ENCODE results near the gene METTL14. TPM values are rescaled to one million over a fixed set of nuclear protein-coding genes. Genes with fewer than 3 reads are reported as not detected.

The METTL14 gene
- polyA plus RNA-seq, 5 donors: 37.5 to 69.7 (median 62.8) TPM

DNA sequence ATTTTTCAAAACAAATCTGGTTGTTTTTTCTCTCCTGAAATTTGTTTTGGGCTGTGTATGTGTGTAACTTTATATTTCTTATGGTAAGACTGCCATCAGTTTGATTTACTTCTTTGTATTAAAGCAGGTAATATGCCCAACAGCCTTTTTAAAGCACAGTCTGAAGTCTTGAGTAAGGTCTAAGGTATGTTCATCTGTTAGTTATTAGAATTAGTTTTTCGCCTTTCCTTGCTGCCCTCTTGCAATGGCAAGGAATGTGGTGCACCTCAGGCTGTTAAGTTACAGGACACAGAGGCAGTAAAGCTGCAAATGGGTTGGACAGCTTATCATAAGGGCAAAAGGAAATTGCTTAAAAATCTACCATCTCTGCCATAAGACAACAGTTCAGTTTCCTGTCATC lies 71.8 kb downstream of the METTL14 start:
- no peak for DNase-seq

DNA sequence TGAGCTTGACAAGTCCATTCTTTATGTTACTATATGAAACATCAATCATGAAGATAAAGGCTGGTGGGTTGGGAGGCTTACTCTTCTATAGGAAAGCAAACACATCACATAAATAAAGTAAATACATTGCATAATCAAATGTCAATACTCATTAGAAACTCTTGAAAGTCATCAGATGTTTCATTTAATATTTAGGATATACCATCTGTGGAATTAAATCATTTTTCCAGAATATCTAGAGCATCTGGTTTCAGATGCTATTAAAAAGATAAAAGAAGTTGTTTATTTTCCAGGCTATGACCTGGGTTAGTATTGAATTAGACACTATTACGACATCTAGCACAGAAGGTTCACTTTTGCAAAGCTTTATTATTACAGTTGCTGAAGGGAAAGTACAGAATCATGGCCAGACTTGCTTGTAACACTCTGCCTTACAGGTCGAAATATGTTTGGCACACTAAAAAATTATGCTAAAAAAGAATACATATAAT lies 72.6 kb downstream of the METTL14 start:
- peak in 1 of 2 donors; percentile 40 for DNase-seq

DNA sequence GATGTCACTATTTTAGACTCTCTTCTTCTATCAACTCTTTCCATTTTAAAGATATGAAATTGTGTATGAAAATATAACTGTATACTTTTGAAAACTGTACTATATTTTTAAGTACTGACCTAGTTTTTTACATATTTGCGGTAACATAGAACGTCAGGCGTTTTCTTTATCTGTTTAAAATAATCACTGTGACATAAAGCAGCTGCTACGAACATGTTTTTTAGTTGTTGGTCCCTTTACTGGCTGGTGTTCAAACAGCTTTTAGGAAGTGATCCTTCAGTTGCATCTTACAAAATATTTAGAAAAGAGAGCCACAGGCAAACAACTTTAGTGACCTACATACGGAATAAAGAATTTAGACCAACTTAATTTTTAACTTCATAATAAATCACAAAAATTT lies 73.1 kb downstream of the METTL14 start:
- DNase-seq: peak; percentile 50 to 56

DNA sequence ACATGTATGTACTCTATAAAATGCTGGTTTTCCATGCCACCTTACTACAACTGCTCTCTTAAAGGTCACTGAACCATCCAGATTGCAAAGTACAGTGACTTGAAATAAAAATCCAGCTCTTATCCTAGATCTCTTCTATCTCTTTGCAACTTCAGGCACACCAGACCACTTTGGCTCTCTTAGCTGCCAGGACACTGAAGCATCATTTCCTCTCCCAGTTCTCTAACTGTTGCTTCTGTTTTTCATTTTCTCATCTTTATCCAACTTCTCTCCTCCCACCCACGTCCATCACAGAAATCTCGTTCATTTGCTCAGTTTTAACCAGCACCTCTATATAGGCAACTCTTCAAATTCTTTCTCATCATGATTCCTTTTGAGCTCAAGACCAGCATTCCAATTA lies 74.3 kb downstream of the METTL14 start:
- DNase-seq: no peak

DNA sequence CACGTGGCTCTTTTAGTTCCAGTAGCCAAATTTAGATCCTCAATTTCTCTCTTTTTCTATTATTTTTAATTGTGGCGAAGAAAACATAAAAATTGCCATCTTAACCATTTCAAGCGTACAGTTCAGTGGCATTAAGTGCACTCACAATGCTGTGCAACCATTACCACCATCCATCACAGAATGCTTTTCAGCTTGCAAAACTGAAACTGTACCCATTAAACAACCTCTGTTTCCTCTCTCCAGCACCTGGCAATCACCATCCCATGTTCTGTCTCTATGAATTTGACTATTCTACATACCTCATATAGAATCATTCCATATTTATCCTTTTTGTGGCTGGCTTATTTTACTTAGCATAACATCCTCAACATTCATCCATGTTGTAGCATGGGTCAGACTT lies 74.9 kb downstream of the METTL14 start:
- no peak for DNase-seq

DNA sequence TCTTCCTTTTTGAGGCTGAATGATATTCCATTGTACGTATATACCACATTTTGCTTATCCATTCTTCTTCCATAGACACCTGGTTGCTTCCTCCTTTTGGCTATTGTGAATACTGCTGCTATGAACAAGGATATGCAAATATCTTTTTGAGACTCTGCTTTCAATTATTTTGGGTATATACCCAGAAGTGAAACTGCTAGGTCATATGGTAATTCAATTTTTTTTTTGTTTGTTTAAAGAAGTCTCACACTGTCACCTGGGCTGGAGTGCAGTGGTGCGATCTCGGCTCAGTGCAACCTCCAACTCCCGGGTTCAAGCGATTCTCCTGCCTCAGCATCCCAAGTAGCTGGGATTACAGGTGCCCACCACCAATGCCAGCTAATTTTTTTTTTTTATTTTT lies 75.3 kb downstream of the METTL14 start:
- no peak for DNase-seq

DNA sequence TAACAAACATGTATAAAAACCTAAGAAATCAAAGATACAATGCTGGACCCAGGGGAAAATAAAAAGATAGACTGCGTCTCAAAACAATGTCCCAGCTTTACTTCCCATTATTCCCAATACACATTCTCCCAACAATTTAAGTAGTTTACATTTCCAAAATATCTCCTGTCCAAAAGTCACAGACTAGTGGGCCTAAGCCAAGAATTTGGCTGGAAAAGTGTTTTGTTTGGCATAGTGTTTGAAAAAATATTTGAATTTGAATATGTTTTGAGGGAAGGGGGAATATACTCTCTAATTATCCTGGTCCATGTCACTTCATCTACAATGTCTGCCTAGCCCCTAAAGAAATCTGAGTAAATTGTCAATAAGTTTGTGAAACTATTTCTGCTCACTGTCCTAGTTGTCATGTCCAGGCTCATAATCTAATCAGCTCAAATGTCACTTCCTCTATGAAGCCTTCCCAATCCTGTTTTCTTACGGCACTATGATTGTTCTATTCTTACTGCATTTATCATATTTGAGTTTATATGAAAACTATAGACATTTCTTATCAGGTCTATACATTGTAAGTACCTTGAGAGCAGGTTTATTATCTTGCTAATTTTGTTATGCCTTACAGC lies 76.3 kb downstream of the METTL14 start:
- no peak for DNase-seq

DNA sequence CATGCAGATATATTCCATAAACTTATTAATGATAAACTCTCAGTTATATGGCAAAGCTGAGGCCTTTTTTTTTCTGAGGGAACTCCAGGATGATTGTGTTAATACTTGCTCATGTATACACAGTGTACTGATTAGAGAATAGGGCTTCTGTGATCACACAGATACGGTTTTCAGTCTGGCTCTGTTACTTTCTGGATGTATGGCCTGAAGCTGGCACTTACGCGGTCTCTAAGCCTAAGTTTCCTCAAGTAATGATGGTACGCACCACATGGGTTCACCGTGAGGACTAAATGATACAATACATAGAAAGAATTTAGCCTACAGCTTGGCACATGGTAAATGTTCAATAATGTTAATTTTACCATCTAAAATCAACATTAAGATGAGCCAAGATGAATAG lies 77.0 kb downstream of the METTL14 start:
- DNase-seq: peak in 1 of 2 donors; percentile 36

DNA sequence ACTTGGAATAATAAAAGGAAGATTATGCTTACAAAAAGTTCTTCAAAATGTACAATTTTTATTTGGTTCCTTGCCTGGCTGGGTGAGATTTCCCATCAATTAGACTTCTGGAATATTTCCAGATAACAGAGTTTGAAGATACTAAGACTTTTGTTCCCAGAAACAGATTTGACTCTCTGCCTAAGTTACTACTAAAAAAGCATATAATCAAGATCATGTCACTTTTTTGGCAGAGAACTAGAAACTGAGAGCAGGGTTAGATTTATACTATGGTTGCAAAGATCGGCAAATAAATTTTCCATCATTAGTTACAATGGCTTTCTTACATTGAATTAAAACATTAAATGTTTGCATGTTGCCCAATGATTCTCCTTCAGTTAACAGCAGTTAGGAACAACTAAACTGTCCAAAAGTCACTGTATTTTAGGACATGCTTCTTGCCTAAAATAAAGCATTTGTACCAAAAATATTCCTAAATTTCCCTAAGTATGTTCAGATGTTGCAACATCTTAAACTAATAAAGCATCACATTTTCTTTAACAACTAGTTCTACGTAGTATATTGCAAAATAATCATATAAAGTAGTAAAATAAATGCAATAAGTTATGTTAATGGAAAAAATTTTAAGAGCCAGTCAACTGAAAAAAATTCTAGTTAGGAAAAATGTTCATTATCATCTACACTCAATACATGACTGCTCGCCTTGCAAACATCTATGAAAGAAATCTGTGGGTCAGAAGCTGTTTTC lies 77.7 kb downstream of the METTL14 start:
- DNase-seq: peak; percentile 75 to 81

Other genes starting within 250 kb of the METTL14 start
- gene SEC24D, start 150.7 kb downstream of the METTL14 start, polyA plus RNA-seq (ENCODE audit: insufficient read depth in 1 of 5, insufficient read length in 5 of 5, low replicate concordance in 1 of 5): 10 to 100 TPM; 41.2 to 51.7 (median 45.0) TPM
- 1 to 10 TPM; 3.3 to 5.7 (median 4.3) TPM for gene SYNPO2, start 203.5 kb downstream of the METTL14 start, polyA plus RNA-seq (ENCODE audit: insufficient read depth in 1 of 5, insufficient read length in 5 of 5, low replicate concordance in 1 of 5)